ENCODE data around the gene SCN8A.

The SCN8A gene

DNA sequence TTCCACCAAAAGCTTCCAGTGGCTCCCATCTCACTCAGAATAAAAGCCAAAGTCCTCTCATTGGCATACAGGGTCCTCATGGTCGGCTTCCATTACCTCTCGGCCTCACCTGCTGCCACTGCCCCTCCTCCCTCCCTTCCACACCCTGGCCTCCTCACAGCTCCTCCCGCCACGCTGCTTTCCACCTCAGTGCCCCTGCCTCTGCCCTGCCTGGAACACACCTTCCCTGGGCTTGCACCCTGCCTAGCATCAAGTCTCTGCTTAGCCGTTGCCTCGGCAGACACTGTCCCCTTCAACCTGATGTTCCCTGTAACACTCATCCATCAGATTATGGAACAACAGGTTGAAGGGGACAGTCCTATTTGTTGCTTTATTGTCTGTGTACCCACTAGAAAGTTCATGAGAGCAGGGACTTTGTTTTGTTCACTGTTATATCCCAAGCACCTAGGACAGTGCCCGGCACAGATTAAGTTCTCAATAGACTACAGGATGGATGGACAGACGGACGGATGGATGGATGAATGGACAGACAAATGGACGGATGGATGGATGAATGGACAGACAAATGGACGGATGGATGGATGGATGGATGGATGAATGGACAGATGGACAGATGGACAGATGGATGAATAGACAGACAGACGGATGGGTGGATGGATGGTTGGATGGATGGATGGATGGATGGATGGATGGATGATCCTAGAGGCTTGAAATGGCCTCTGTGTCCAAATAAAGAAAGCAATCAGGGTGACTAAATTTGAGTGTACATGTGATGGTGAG lies 242.6 kb downstream of the SCN8A start:
- DNase-seq (ENCODE audit: low read depth), result no peak

- no peak for DNase-seq (ENCODE audit: low read depth)
These were observed 243.4 kb downstream of the SCN8A start for GRCh38 chr12:51834411-51834810.

DNA sequence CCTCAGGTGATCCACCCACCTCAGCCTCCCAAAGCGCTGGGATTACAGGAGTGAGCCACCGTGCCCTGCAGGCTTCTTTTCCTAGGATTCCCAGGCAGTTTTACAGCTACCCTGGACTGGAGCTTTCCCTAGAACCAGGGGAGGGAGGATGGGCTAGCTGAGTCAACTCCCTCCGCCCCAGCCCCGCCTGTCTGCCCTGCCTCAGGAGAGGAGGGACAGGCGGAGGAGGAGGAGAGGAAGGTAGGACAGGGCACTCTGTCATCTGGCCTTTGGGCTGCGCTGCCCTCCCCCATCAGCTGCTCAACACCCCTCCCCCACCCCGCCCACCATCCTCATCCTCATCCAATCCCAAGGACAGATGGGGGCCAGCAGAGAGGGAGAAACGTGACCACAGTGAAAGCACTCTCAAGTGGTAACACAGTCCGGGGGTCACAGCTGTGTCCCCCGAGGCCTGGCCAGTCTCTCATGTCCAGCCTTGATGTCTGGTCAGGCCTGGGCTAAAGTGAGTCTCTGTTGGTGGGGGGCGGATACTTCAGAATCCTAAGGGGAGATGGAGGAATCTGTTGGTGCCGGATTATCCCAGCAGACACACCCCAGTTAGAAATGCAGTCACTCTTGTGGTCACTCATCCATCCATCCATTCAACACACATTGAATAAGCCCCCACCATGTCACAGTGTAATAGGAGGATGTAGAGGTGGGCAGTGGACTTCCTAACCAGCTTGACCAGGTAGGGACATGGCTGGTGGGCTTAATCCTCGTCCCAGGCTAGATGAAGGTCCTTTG lies 245.2 kb downstream of the SCN8A start:
- DNase-seq (ENCODE audit: low read depth), result no peak

GRCh38 chr12:51836827-51837173 lies 245.8 kb downstream of the SCN8A start:
- no peak for DNase-seq (ENCODE audit: low read depth)

DNA sequence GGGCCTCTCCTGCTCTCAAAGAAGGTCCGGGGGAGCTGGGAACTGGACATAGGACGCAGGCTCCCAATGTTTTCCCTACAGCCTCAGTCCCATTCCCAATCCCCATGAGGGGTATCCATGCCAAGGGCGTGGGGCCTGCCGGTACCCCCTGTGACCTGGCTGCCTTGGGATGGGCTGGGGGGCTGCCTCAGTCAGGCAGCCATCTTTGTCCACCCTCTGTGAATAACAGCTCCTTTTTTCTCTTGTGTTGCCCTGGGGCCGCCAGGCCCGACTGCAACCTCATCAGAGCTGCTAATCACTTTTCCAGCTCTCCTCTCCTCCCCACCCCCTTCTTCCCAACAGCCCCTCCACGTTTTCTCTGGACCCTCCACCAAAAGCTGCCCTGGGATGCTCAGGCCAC lies 246.3 kb downstream of the SCN8A start:
- DNase-seq (ENCODE audit: low read depth), result no peak

DNA sequence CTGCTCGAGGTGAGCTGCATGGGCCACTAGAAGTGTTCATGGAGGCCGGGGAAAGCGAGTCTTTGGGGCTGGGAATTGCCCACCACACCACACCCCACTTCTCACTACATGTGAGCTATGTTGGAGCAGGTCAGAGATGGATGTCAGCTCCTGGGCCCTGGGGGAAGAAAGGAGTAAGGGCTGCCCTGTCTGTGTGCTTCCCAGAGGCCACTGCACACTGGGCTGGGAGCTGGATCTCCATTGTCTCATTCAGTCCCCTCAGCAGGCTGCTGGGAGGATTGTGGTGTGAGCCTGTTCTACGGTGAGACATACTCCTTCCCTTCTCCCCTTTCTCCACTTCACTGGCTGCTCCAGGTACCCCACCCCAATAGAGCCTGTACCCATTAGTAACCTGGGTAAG lies 247.0 kb downstream of the SCN8A start:
- no peak for DNase-seq (ENCODE audit: low read depth)

DNA sequence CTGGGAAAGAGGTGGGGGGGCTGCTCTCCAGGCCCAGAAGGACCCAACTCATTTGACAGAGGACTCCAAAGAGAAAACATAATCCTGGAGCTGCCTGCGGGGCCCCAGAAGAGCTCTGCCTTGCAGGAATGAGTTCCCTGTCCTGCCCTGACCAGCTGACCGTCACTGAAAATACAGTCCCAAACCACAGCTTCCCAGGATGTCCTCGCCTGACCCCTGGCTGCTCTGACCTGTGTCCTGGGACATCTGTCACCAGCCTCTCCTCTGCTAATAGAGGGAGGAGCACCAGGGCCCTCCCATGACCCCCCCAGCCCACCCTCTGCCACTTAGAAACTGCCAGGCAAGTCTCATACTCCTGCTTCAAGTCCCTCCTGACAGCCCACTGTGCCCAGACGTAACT lies 247.7 kb downstream of the SCN8A start:
- DNase-seq (ENCODE audit: low read depth), result no peak

DNA sequence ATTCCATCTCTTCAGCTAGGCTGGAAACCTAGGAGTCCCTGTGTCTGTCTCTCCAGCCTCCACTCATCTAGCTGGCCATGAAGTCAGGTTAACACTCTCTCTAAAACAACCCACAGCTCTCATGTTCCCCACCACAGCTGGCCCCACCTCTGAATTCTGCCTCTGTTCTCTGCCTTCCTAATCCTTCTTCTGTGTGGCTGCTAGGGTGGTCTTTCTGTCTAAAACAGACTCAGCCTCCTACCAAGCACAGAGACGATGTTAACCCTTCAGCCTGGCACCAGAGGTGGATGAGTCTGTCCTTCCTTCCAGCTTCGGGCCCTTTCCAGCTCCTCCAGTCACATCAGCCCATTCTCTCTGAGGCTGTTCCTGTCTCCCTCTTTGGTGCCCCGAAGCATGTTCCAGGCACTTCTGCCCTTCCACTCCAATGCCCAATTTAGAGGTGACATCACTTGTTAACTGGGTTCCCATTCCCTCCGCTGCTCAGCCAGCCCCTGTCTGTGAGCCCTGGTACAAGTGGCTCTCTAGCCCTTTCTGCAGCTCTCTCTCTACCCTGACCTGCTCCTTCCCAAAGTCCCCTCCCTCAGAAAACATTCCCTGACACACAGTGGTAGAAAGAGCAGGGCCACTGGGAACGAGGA lies 248.4 kb downstream of the SCN8A start:
- DNase-seq (ENCODE audit: low read depth), result no peak

GRCh38 chr12:51840966-51841365 lies 249.9 kb downstream of the SCN8A start:
- no peak for DNase-seq (ENCODE audit: low read depth)

GRCh38 chr12:51841727-51842126 lies 250.7 kb downstream of the SCN8A start:
- DNase-seq (ENCODE audit: low read depth), result no peak

GRCh38 chr12:51844854-51845253 lies 253.8 kb downstream of the SCN8A start:
- DNase-seq (ENCODE audit: low read depth), result no peak

- DNase-seq (ENCODE audit: low read depth), result no peak
These were observed 254.4 kb downstream of the SCN8A start for GRCh38 chr12:51845482-51845881.

- DNase-seq (ENCODE audit: low read depth), result no peak
These were observed 255.2 kb downstream of the SCN8A start for GRCh38 chr12:51846271-51846691.

GRCh38 chr12:51846911-51847642 lies 256.0 kb downstream of the SCN8A start:
- no peak for DNase-seq (ENCODE audit: low read depth)

- no peak for DNase-seq (ENCODE audit: low read depth)
These were observed 256.8 kb downstream of the SCN8A start for GRCh38 chr12:51847643-51848325.

DNA sequence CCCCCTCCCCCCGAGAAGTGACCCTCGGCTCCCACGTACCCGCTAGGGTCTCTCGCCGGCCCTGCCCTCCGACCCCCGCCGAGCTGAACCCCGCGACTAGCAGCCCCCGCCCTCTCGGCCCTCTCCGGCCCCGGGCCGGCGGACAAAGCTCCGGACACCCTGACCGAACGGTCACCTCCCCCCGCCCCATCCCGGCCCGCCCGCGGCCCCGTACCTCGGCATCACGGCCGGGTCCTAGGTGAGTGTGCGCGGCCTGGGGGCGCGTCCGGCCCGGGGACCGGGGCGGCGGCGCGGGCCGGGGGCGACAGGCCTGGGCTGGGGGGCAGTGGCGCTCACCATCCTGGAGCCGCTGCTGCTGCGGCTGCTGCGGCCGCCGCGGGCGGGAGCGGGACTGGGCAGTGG lies 257.3 kb downstream of the SCN8A start, which contains the start of gene FIGNL2:
TSS of gene FIGNL2 (minus strand) at position 393 of the 402 bp plus-strand sequence. CDS start 26,305 bp downstream, outside the sequence.
- DNase-seq (ENCODE audit: low read depth), result no peak

DNA sequence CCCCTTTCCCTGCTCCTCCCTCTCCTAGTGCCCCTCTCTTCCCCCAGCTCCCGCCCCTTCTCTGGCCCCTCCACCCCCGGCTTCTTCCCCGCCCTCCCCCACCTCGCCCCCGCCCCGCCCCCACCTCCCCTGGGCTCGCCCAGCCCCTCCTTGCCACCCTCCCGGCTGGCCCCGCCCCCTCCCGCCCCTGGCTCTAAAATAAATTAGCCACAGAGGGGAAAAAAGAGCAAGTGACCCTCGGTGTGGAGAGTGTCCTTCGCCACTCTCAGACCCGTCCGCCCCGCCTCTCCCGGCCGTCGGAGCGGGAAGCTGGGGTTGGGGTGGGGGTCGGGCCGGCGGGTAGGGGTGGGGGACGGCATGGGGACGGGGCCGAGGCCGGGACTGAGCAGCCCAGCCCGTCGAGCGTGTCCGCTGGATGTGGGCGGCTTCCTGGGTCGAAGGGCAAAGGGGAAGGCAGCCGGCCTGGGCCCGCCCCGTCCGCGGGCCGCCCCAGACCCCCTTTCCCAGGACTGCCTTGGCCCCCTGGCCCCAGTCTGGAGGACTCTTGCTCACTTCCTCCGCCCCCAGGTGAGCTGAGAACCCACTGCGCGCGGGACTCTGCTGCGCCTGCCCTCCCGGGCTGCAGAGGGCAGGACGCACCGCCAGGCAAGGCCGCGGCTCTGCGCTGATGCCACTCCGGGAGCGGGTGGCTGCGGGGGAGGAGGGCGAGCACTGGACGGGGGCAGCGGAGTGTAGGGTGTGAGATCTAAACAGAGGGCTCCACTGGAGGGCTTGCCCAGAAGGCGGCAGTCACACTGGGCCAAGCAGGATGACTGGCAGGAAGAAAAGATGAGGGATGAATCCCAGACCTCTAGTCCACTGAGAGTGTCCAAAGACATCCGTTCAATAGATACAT lies 258.1 kb downstream of the SCN8A start:
- no peak for DNase-seq (ENCODE audit: low read depth)

GRCh38 chr12:51850081-51850964 lies 259.3 kb downstream of the SCN8A start:
- DNase-seq (ENCODE audit: low read depth), result no peak

DNA sequence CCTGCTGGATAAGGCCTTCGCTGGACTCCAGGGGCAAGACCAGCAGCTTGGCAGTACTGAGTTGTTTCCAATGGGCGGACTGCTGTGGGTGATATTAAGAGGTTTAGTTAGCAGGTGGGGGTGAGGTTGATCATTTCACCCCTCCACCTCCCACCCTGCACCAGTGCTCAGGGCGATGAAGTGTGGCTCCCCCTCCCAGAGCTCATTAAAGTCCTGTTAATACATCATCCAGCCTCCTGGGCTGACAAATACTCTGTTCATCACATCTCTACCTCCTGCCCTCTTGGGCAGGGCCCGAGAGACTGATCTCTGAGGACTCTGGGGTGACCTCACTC lies 259.9 kb downstream of the SCN8A start:
- DNase-seq (ENCODE audit: low read depth), result no peak

All from GM04503 (cell line).